H9 (cell line): ENCODE results near the gene ATP11C. TPM values are rescaled to one million over a fixed set of nuclear protein-coding genes. Genes with fewer than 3 reads are reported as not detected.

Experiments used
- DNase-seq: peaks from one replicate; pipeline ENCODE4 v3.0.0-alpha.2; 2017
- H2AFZ ChIP-seq: one replicate; pipeline ENCODE4 v1.6.1; 2013; ENCODE audit warnings: mild to moderate bottlenecking, low read length, control low read depth, moderate library complexity
- H2AK5ac ChIP-seq: 2 replicates; pipeline ENCODE4 v1.6.1; 2013; ENCODE audit warnings: low read length, control low read depth, mixed read lengths; ENCODE audit not compliant: insufficient read length
- H2BK120ac ChIP-seq: one replicate; pipeline ENCODE4 v1.6.1; 2013; ENCODE audit warnings: low read depth, mild to moderate bottlenecking, low read length, control low read depth, inconsistent platforms; ENCODE audit not compliant: poor library complexity, severe bottlenecking
- H2BK12ac ChIP-seq: 2 replicates; pipeline ENCODE4 v1.6.1; 2013; ENCODE audit warnings: low read length, control low read depth, mixed read lengths, low read depth; ENCODE audit not compliant: insufficient read length
- H2BK15ac ChIP-seq: 2 replicates; pipeline ENCODE4 v1.6.1; 2013; ENCODE audit warnings: low read depth, low read length, control low read depth
- H2BK20ac ChIP-seq: one replicate; pipeline ENCODE4 v1.6.1; 2013; ENCODE audit warnings: low read depth, mild to moderate bottlenecking, low read length, control low read depth, inconsistent platforms; ENCODE audit not compliant: poor library complexity, severe bottlenecking
- H2BK5ac ChIP-seq: 2 replicates; pipeline ENCODE4 v1.6.1; 2013; ENCODE audit warnings: low read length, control low read depth, mixed read lengths; ENCODE audit not compliant: insufficient read length
- H3K14ac ChIP-seq: 2 replicates; pipeline ENCODE4 v1.6.1; 2013; ENCODE audit warnings: low read length, control low read depth; ENCODE audit not compliant: insufficient read depth
- H3K18ac ChIP-seq: 2 replicates; pipeline ENCODE4 v1.6.1; 2013; ENCODE audit warnings: low read depth, mild to moderate bottlenecking, mixed read lengths, low read length, control low read depth; ENCODE audit not compliant: insufficient read length
- H3K23ac ChIP-seq: 2 replicates; pipeline ENCODE4 v1.6.1; 2013; ENCODE audit warnings: low read length, control low read depth, mixed read lengths, low read depth; ENCODE audit not compliant: insufficient read length
- H3K23me2 ChIP-seq: 2 replicates; pipeline ENCODE4 v1.6.1; 2013; ENCODE audit warnings: low read depth, mild to moderate bottlenecking, mixed read lengths, low read length, control low read depth; ENCODE audit not compliant: insufficient read length, poor library complexity, severe bottlenecking
- H3K27ac ChIP-seq: 2 replicates; pipeline ENCODE4 v1.5.1; 2013; ENCODE audit warnings: low read length, control low read depth, mixed read lengths, low read depth; ENCODE audit not compliant: insufficient read length
- H3K27me3 ChIP-seq: 2 replicates; pipeline ENCODE4 v1.6.1; 2013; ENCODE audit warnings: low read length, control low read depth, inconsistent platforms; ENCODE audit not compliant: insufficient read depth
- H3K4ac ChIP-seq: 2 replicates; pipeline ENCODE4 v1.6.1; 2013; ENCODE audit warnings: low read depth, mild to moderate bottlenecking, control low read depth, inconsistent platforms, low read length, moderate library complexity
- H3K4me1 ChIP-seq: 2 replicates; pipeline ENCODE4 v1.6.1; 2013; ENCODE audit warnings: low read length, control low read depth, inconsistent platforms; ENCODE audit not compliant: insufficient read depth
- H3K4me2 ChIP-seq: 2 replicates; pipeline ENCODE4 v1.6.1; 2013; ENCODE audit warnings: low read length, control low read depth, mixed read lengths; ENCODE audit not compliant: insufficient read length, insufficient read depth
- H3K56ac ChIP-seq: 2 replicates; pipeline ENCODE4 v1.6.1; 2013; ENCODE audit warnings: low read depth, mild to moderate bottlenecking, mixed read lengths, low read length, control low read depth; ENCODE audit not compliant: insufficient read length
- H3K79me1 ChIP-seq: 2 replicates; pipeline ENCODE4 v1.6.1; 2013; ENCODE audit warnings: low read depth, mild to moderate bottlenecking, moderate library complexity, low read length, control low read depth, inconsistent platforms; ENCODE audit not compliant: insufficient read depth, poor library complexity, severe bottlenecking
- H3K79me2 ChIP-seq: 2 replicates; pipeline ENCODE4 v1.6.1; 2013; ENCODE audit warnings: low read length, control low read depth, inconsistent platforms; ENCODE audit not compliant: insufficient read depth
- H3K9ac ChIP-seq: 2 replicates; pipeline ENCODE4 v1.6.1; 2013; ENCODE audit warnings: low read length, control low read depth, mixed read lengths; ENCODE audit not compliant: insufficient read length; ENCODE audit errors: extremely low read depth
- H3K9me3 ChIP-seq: one replicate; pipeline ENCODE4 v1.6.1; 2013; ENCODE audit warnings: low read depth, low read length, inconsistent platforms; ENCODE audit not compliant: control insufficient read depth
- H3T11ph ChIP-seq: one replicate; pipeline ENCODE4 v1.6.1; 2013; ENCODE audit warnings: mild to moderate bottlenecking, low read length, control low read depth, inconsistent platforms
- H4K20me1 ChIP-seq: one replicate; pipeline ENCODE4 v1.6.1; 2013; ENCODE audit not compliant: control insufficient read depth, insufficient read length, insufficient read depth
- H4K5ac ChIP-seq: 2 replicates; pipeline ENCODE4 v1.6.1; 2013; ENCODE audit warnings: low read depth, mild to moderate bottlenecking, mixed read lengths, low read length, control low read depth; ENCODE audit not compliant: insufficient read length
- H4K8ac ChIP-seq: replicated peaks from 2 replicates; pipeline ENCODE4 v1.6.1; 2013; ENCODE audit warnings: low read length, control low read depth, mixed read lengths, low read depth; ENCODE audit not compliant: insufficient read length
- H4K91ac ChIP-seq: 2 replicates; pipeline ENCODE4 v1.6.1; 2013; ENCODE audit warnings: low read depth, mild to moderate bottlenecking, moderate library complexity, mixed read lengths, low read length, control low read depth; ENCODE audit not compliant: insufficient read length
- H3K27ac Mint-ChIP-seq, 3 experiments: 2 replicates in 2 of 3; 3 replicates in 1 of 3; pipeline ENCODE4 v1.8.0; 2020 to 2021; ENCODE audit warnings: mixed read lengths in 3 of 3, mild to moderate bottlenecking in 1 of 3, moderate library complexity in 1 of 3
- H3K27me3 Mint-ChIP-seq: 2 replicates; pipeline ENCODE4 v1.8.0; 2021; ENCODE audit warnings: low read depth, mild to moderate bottlenecking, moderate library complexity, mixed read lengths
- H3K36me3 Mint-ChIP-seq, 3 experiments: 2 replicates in 2 of 3; 3 replicates in 1 of 3; pipeline ENCODE4 v1.8.0; 2020 to 2021; ENCODE audit warnings: low read depth in 3 of 3, mixed read lengths in 3 of 3; ENCODE audit not compliant: insufficient read depth in 1 of 3
- H3K4me1 Mint-ChIP-seq, 2 experiments: 2 replicates each; pipeline ENCODE4 v1.8.0; 2020; ENCODE audit warnings: mixed read lengths in 2 of 2
- H3K4me3 Mint-ChIP-seq, 2 experiments: 2 replicates in 1 of 2; 3 replicates in 1 of 2; pipeline ENCODE4 v1.8.0; 2020 to 2021; ENCODE audit warnings: mild to moderate bottlenecking in 2 of 2, mixed read lengths in 2 of 2, moderate library complexity in 1 of 2
- H3K9me3 Mint-ChIP-seq, 2 experiments: 2 replicates in 1 of 2; 3 replicates in 1 of 2; pipeline ENCODE4 v1.8.0; 2020; ENCODE audit warnings: mild to moderate bottlenecking in 2 of 2, mixed read lengths in 2 of 2, moderate library complexity in 1 of 2
- CTCF ChIP-seq: fragments of 200-600 bp; sonication (generic); conservative IDR thresholded peaks from 3 replicates; pipeline ENCODE4 v1.8.0; 2021; ENCODE audit warnings: antibody characterized with exemption, mild to moderate bottlenecking
- WGBS: extraction: QIAGEN DNeasy Blood & Tissue Kit; methylation state at CpG from one replicate; pipeline ENCODE4 v1.1.7; 2013; ENCODE audit warnings: missing lambda C conversion rate, low lambda C conversion rate, mixed read lengths; ENCODE audit not compliant: insufficient read length; ENCODE audit errors: extremely low coverage; 5-methylcytosine and 5-hydroxymethylcytosine counted together
- total RNA-seq: library from RNA; stranded (reverse); gene quantifications from 2 replicates; pipeline ENCODE4 v1.2.1, GENCODE V29; 2021

The ATP11C gene
- total RNA-seq, 1 experiment from 2014 or later, result 28.4 TPM

- H2BK120ac ChIP-seq, result no peak overlapping the region
- no peak overlapping the region for H3K23ac ChIP-seq
- no CpG with 5 or more reads among the region's 6 CpGs for WGBS
- no peak overlapping the region for H3K14ac ChIP-seq
- H3K27me3 ChIP-seq, result no peaks in the 10 kb centered on the region
- H4K8ac ChIP-seq, result no peak overlapping the region
- peaks cover 4 to 62% of the 10 kb centered on the region in 2 experiments; a peak in 4 of 5 replicates for H3K9me3 Mint-ChIP-seq
- H3K9me3 ChIP-seq, result no peaks in the 10 kb centered on the region
- H3K4me2 ChIP-seq, result no peak overlapping the region
- H2BK15ac ChIP-seq, result no peak overlapping the region
- no peak overlapping the region for H3K27ac ChIP-seq
- no peak overlapping the region for H4K5ac ChIP-seq
- H2AFZ ChIP-seq, result no peak overlapping the region
- H3K56ac ChIP-seq, result no peak overlapping the region
- H4K20me1 ChIP-seq, result no peaks in the 10 kb centered on the region
- no peaks in the 10 kb centered on the region for H3K23me2 ChIP-seq
- no peak overlapping the region for H4K91ac ChIP-seq
- H3K27ac Mint-ChIP-seq, result no peak overlapping the region
- no peak overlapping the region for H3K4ac ChIP-seq
- no peak for DNase-seq
- no peak overlapping the region for H3K4me3 Mint-ChIP-seq
- peaks cover 0 to 6% (median 4%) of the 10 kb centered on the region in 3 experiments; a peak in 3 of 7 replicates for H3K36me3 Mint-ChIP-seq
- no peak overlapping the region for H3K18ac ChIP-seq
- no peak for TF ChIP-seq CTCF
- no peak overlapping the region for H2BK20ac ChIP-seq
- no peaks in the 10 kb centered on the region for H3K79me1 ChIP-seq
- no peaks in the 10 kb centered on the region; the same call in 1 of the 2 replicates for H3K27me3 Mint-ChIP-seq
- H3K4me1 ChIP-seq, result no peaks in the 10 kb centered on the region
- H2BK5ac ChIP-seq, result no peak overlapping the region
- no peak overlapping the region for H2AK5ac ChIP-seq
- H2BK12ac ChIP-seq, result no peak overlapping the region
- no peak overlapping the region for H3T11ph ChIP-seq
- peaks cover 9 to 12% of the 10 kb centered on the region in 2 experiments for H3K4me1 Mint-ChIP-seq
- H3K79me2 ChIP-seq, result no peaks in the 10 kb centered on the region
- no peak overlapping the region for H3K9ac ChIP-seq
These were observed 211.9 kb downstream of the ATP11C start for GRCh38 chrX:139720979-139721378.
